ENCODE results near the gene GSN.

GSN gene

DNA sequence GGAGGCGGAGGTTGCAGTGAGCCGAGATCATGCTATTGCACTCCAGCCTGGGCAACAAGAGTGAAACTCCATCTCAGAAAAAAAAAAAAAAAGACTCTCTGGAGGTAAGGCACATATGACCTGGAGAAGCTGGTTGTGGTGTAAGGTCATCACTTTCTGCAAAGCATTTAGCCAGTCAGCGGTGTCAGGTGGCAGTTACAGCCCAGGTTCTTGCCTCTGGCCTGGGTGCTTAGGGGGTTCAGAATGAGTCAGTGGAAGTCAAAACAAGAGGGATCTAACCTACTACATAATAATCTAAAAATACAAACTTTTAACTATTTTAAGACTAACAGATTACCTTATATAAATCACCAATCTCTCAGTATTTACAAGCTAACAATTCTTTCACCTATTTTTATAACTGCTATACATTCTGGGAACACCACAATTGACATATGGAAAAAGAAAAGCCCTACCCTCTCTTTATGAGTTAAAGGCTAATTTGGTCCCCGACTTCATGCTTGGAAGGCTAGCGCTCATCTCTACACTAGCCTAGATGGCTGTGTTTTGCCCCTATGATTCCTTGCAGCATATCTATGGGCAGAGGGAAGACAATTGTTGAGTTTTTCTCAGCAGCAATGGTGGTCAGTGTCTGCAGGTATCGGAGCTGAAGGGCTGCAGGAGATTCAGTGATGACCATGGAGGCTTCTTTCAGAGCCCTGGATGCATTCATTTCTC is 72.9 kb downstream of the GSN start:
- TF ChIP-seq ZFX (IDR thresholded peaks at IDR 0.05), result no peak
- TF ChIP-seq, protein P1, sequence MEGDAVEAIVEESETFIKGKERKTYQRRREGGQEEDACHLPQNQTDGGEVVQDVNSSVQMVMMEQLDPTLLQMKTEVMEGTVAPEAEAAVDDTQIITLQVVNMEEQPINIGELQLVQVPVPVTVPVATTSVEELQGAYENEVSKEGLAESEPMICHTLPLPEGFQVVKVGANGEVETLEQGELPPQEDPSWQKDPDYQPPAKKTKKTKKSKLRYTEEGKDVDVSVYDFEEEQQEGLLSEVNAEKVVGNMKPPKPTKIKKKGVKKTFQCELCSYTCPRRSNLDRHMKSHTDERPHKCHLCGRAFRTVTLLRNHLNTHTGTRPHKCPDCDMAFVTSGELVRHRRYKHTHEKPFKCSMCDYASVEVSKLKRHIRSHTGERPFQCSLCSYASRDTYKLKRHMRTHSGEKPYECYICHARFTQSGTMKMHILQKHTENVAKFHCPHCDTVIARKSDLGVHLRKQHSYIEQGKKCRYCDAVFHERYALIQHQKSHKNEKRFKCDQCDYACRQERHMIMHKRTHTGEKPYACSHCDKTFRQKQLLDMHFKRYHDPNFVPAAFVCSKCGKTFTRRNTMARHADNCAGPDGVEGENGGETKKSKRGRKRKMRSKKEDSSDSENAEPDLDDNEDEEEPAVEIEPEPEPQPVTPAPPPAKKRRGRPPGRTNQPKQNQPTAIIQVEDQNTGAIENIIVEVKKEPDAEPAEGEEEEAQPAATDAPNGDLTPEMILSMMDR (conservative IDR thresholded peaks at IDR 0.05), result no peak

DNA sequence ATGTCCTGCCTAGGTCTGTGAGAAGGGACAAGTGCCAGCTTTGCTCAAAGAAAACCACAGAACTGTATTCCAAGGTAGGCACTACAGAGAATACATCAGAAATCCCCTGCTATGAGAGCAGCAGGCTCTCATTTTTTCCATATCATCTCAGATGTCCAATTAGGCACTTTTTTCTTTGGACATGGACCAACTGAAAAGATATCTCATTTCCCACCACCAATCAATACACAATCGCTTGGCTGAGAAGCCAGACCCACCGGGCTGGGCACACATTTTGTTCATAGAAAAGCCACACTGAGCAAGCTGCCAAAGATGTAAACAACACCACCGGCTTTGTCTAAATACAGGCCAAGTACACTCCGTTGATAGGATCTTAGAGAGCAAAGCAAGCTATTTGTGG is 76.2 kb downstream of the GSN start:
- TF ChIP-seq ZFX (IDR thresholded peaks at IDR 0.05), result no peak
- TF ChIP-seq, protein P1 (conservative IDR thresholded peaks at IDR 0.05), result no peak

More for the DNA sequence above, 72.9 kb downstream of the GSN start:
- H3K27ac ChIP-seq, result no peak overlapping the region

DNA sequence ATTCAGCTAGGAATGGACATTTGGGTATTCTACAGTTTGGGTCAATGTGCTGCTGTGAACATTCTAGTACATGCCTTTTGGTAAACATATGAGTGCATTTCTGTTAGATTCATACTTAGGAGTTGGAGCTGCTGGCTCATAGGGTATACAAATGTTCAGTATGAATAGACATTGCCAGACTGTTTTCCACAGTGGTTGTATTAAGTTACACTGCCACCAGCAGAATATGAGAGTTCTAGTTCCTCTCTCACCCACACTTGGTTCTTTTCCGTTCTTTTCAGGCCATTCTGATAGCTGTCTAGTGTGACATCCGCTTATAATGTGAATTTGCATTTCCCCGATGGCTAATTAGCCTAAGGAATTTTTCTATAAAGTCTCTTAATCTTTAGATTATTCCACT is 77.1 kb downstream of the GSN start:
- TF ChIP-seq, protein P1 (conservative IDR thresholded peaks at IDR 0.05), result no peak
- TF ChIP-seq ZFX (IDR thresholded peaks at IDR 0.05), result no peak

More for the DNA sequence above, 76.2 kb downstream of the GSN start:
- H3K27ac ChIP-seq, result no peak overlapping the region

GRCh38 chr9:121348221-121348620 is 80.3 kb downstream of the GSN start:
- TF ChIP-seq, protein P1 (conservative IDR thresholded peaks at IDR 0.05), result no peak
- no peak for TF ChIP-seq ZFX (IDR thresholded peaks at IDR 0.05)
- no peak overlapping the region for H3K27ac ChIP-seq

More for the DNA sequence above, 77.1 kb downstream of the GSN start:
- no peak overlapping the region for H3K27ac ChIP-seq

DNA sequence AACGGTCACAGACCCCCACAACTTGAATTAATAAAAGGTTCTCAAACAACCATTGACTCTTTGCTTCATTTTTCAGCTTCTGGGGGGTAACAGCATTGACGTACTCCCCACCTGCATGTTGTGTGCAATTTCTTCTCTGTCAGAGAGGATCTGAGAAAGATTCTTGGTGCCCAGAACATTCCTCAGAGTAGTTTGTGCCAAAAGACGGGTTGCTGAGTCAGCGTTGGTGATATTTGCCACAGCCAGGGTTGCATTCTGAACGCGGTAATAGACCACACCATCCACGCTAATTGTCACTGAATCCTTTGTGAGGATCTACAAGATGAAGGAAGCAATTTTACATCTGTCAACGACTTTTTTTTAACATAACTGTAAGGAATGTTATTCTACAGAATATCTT is 81.0 kb downstream of the GSN start:
- TF ChIP-seq, protein P1 (conservative IDR thresholded peaks at IDR 0.05), result no peak
- TF ChIP-seq ZFX (IDR thresholded peaks at IDR 0.05), result no peak
- H3K27ac ChIP-seq, result no peak overlapping the region

DNA sequence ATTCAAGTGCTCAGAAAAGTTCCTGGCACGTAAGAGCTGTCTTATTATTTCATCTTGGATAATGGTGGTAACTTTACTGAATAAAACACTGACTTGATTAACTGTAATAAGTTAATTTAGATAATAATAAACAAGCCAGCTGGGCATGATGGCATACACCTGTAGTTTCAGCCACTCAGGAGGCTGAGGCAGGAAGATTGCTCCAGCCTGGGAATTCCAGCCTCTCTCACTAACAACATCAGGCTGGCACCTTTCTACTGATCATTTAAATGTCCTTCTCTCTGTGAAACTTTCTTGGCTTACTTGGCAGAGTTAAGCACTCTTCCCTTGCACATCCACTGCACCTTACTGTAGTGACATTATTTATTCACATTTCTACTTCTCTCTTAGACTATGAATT is 82.1 kb downstream of the GSN start:
- TF ChIP-seq, protein P1 (conservative IDR thresholded peaks at IDR 0.05), result no peak
- TF ChIP-seq ZFX (IDR thresholded peaks at IDR 0.05), result no peak
- H3K27ac ChIP-seq, result no peak overlapping the region

DNA sequence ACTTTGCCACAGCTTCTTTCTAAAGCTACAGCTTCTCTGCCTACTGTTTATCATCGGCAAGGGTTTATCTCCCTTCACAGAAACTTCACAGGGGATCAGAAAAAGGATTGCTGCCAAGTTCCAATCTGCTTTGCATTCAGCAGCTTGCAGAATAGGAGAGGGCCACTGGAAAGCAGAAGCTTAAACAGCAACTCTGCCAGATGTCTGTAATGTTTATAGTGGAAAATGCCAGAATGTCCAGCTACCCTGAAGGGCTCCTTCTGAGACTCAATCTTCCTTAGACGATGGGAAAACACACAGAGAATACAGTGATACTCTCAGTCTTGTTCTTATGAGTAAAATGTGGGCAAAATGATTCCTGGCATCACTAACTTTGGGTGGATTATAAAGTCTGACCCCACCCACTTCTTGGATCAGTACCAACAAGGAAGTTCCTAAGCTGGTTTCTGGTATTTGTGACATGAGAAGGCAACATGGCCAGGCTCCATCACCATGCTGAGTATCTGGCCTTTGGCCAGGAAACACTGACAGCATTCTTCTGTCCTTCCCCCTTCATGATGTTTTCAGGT is 83.1 kb downstream of the GSN start:
- no peak for TF ChIP-seq ZFX (IDR thresholded peaks at IDR 0.05)
- TF ChIP-seq, protein P1 (conservative IDR thresholded peaks at IDR 0.05), result no peak
- no peak overlapping the region for H3K27ac ChIP-seq

Data from C4-2B (cell line).